ENCODE results near the gene PRAMEF13.
"Not testable (repeated sequence)": the region's sequence is repeated elsewhere in the genome, so short reads cannot be mapped to it uniquely, and the experiment has no call there.

Gene PRAMEF13, protein sequence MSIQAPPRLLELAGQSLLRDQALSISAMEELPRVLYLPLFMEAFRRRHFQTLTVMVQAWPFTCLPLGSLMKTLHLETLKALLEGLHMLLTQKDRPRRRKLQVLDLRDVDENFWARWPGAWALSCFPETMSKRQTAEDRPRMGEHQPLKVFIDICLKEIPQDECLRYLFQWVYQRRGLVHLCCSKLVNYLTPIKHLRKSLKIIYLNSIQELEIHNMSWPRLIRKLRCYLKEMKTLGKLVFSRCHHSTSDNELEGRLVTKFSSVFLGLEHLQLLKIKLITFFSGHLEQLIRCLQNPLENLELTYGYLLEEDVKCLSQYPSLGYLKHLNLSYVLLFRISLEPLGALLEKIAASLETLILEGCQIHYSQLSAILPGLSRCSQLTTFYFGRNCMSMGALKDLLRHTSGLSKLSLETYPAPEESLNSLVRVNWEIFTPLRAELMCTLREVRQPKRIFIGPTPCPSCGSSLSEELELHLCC

GRCh38 chr1:13201309-13201708, at the start of gene PRAMEF13:
Gene PRAMEF13, minus strand, starts transcription at chr1:13201409. Its CDS starts 1,820 bp downstream, at chr1:13199589.
- not testable (repeated sequence) for DNase-seq (ENCODE audit: low spot score)

DNA sequence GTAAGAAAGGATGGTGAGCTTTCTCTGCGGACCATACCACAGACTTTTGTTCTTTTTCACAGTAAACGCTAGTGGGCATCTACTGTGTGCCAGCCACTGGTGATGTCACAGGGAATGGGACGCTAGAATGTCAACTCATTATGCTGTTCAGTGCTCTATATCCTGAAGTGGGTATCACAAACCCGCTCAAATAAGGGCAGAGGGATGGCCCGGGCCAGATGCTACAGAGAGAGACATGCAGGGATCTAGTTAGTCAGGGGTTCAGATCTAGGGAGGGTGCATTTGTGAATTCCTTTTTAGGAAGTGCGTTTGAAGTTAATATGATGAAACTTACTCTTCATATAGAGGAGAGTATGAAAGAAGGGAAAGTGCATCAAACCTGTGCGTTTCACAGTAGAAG, 45.9 kb upstream of the PRAMEF13 start:
- DNase-seq (ENCODE audit: low spot score): not testable (repeated sequence)

GRCh38 chr1:13246554-13246871, 45.3 kb upstream of the PRAMEF13 start:
- DNase-seq (ENCODE audit: low spot score): not testable (repeated sequence)

GRCh38 chr1:13245841-13246553, 44.8 kb upstream of the PRAMEF13 start:
- DNase-seq (ENCODE audit: low spot score): not testable (repeated sequence)

GRCh38 chr1:13243536-13244263, 42.5 kb upstream of the PRAMEF13 start:
- not testable (repeated sequence) for DNase-seq (ENCODE audit: low spot score)

- DNase-seq (ENCODE audit: low spot score): not testable (repeated sequence)
These were observed 38.4 kb upstream of the PRAMEF13 start for GRCh38 chr1:13239633-13240032.

GRCh38 chr1:13237572-13237971, 36.4 kb upstream of the PRAMEF13 start:
- DNase-seq (ENCODE audit: low spot score): not testable (repeated sequence)

- DNase-seq (ENCODE audit: low spot score): not testable (repeated sequence)
These were observed 32.8 kb upstream of the PRAMEF13 start for GRCh38 chr1:13234057-13234456.

DNA sequence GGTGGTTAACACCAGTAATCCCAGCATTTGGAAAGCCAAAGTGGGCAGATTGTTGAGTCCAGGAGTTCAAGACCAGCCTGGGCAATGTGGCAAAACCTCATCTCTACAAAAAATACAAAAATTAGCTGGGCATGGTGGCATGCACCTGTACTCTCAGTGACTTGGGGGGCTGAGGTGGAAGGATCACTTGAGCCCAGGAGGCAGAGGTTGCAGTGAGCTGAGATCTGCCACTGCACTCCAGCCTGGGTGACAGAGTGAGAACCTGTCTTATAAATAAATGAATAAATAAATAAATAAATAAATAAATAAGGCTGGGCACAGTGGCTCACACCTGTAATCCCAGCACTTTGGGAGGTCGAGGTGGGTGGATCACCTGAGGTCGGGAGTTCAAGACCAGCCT, 30.8 kb upstream of the PRAMEF13 start:
- not testable (repeated sequence) for DNase-seq (ENCODE audit: low spot score)

DNA sequence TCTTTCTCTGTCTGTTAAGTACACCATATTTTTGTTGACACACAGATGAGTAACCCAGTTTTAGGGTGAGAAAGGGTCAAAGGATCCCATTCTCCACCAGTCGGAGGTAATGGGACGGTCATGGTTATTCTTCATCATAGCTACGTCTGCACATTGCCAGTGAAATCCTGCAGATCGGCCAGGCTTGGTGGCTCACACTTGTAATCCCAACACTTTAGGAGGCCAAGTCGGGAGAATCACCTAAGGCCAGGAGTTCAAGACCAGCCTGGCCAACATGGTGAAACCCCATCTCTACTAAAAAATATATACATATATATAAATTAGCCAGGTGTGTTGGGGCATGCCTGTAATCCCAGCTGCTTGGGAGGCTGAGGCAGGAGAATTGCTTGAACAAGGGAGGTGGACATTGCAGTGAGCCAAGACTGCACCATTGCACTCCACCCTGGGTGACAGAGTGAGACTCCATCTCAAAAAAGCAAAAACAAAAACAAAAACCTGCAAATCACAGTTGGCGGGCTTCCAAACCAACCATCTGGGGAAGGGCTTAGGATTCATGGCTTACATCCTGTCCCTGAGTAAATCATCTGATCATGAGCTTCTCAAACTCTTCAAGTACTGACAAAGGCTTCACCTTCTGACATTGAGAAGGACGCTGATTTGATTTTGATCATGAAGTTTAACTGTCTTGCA, 30.0 kb upstream of the PRAMEF13 start:
- DNase-seq (ENCODE audit: low spot score): not testable (repeated sequence)

GRCh38 chr1:13230601-13231000, 29.4 kb upstream of the PRAMEF13 start:
- not testable (repeated sequence) for DNase-seq (ENCODE audit: low spot score)

- not testable (repeated sequence) for DNase-seq (ENCODE audit: low spot score)
These were observed 28.9 kb upstream of the PRAMEF13 start for GRCh38 chr1:13230096-13230495.

- no peak for DNase-seq (ENCODE audit: low spot score)
These were observed 27.2 kb upstream of the PRAMEF13 start for GRCh38 chr1:13228343-13228781.

- DNase-seq (ENCODE audit: low spot score): not testable (repeated sequence)
These were observed 26.3 kb upstream of the PRAMEF13 start for GRCh38 chr1:13227271-13228055.

- DNase-seq (ENCODE audit: low spot score): not testable (repeated sequence)
These were observed 24.5 kb upstream of the PRAMEF13 start, which contains the start of gene PRAMEF18 for GRCh38 chr1:13225675-13226204. Gene PRAMEF18, minus strand, starts transcription at chr1:13226154. Its CDS starts 48 bp downstream, at chr1:13226106.

DNA sequence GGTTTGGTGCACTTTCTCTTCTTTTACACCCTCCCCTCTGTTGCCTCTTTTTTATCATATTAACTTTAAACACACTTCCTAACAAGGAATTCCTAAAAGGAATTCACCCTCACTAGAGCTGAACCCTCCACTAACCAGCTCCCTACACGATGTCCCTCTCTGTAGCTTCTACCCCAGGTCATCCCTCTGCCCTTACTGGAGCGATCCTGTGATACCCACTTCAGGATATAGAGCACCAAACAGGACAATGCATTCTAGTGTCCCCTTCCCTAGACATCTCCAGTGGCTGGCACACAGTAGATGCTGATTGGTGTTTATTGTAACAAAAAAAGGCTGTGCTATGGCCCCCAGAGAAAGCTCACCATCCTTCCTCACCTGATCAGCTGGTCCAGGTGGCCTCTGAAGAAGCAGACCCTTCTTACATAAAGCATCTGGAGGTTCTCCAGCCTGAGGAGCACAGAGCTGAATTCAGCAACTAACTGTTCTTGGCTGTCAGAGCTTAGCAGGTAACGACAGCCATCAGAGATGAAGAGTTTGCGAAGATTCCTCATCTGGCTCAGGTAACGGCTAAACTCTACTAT, 23.4 kb upstream of the PRAMEF13 start:
- DNase-seq (ENCODE audit: low spot score): no peak

DNA sequence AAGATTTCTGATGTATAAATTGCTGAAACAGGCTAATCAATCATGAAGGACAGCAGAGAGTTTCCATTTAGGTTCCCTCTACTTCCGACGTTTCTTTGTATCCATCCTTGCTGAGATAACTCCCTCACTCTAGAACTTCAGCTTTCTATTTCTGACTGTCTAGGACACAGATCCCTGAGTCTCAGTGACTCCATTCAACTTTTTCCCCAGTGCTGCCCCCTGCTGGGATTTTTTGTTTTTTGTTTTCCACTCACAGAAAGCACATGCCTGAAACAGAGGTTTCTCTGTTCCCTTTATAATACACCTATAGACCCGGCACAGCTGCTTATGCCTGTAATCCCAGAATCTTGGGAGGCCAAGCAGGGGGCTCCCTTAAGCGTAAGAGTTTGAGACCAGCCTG, 21.6 kb upstream of the PRAMEF13 start:
- DNase-seq (ENCODE audit: low spot score): not testable (repeated sequence)

DNA sequence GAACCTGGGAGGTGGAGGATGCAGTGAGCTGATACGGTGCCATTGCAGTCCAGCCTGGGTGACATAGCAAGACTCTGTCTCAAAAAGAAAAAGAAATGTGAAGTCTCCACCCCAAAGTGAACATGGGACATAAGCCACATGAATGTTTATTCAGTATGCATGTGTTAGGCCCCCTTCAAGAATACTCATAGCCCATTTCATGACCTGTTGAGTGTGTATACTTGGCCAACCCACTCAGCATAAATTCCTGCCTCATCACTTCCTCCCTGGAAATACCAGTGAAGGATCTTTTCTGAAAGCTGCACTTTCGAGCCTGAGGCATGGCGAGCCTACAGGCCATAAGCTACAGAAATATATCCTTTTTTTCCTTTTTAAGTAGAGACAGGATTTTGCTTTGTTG, 18.0 kb upstream of the PRAMEF13 start:
- DNase-seq (ENCODE audit: low spot score): not testable (repeated sequence)

- not testable (repeated sequence) for DNase-seq (ENCODE audit: low spot score)
These were observed 15.4 kb upstream of the PRAMEF13 start for GRCh38 chr1:13216619-13217018.

- not testable (repeated sequence) for DNase-seq (ENCODE audit: low spot score)
These were observed 7.5 kb upstream of the PRAMEF13 start for GRCh38 chr1:13208712-13209111.
